MG63 (cell line): Measurements from ENCODE around the gene CEP112. TPM values are rescaled to one million over a fixed set of nuclear protein-coding genes. Genes with fewer than 3 reads are reported as not detected.
"Not testable (repeated sequence)": the region's sequence is repeated elsewhere in the genome, so short reads cannot be mapped to it uniquely, and the experiment has no call there.

ENCODE experiments used
- DNase-seq: peaks from one replicate; pipeline ENCODE4 v3.0.0-alpha.2; 2020
- H3K27me3 ChIP-seq: fragments of 250-450 bp; sonication (Bioruptor Pico); 2 replicates; pipeline ENCODE4 v1.5.1; 2020; ENCODE audit warnings: mild to moderate bottlenecking, moderate library complexity
- H3K36me3 ChIP-seq: fragments of 250-450 bp; sonication (Bioruptor Pico); 2 replicates; pipeline ENCODE4 v1.5.1; 2020; ENCODE audit warnings: mild to moderate bottlenecking, moderate library complexity
- H3K4me3 ChIP-seq: fragments of 250-450 bp; sonication (Bioruptor Pico); 2 replicates; pipeline ENCODE4 v1.5.1; 2020; ENCODE audit warnings: mild to moderate bottlenecking, moderate library complexity
- H3K9me3 ChIP-seq: fragments of 250-450 bp; sonication (Bioruptor Pico); 2 replicates; pipeline ENCODE4 v1.5.1; 2020; ENCODE audit warnings: mild to moderate bottlenecking, moderate library complexity
- total RNA-seq: library from RNA; depleted of rRNA; stranded (reverse); fragments of >200 nt; shearing (Covaris generic); gene quantifications from 2 replicates; pipeline ENCODE4 v1.2.3, GENCODE V29; 2014; ENCODE audit warnings: low replicate concordance

The CEP112 gene
- total RNA-seq, 1 experiment from 2014 or later: 0.59 TPM

- Histone ChIP-seq H3K36me3 (no peaks in the 10 kb centered on the region), H3K4me3 (no peak overlapping the region), H3K27me3 (no peaks in the 10 kb centered on the region), H3K9me3 (no peaks in the 10 kb centered on the region)
- no peak for DNase-seq
Measured at GRCh38 chr17:65885541-65886312, 306.2 kb downstream of the CEP112 start.

GRCh38 chr17:65876985-65877384 lies 314.9 kb downstream of the CEP112 start:
- no peak for DNase-seq
- peaks cover 3% of the 10 kb centered on the region for H3K9me3 ChIP-seq
- no peak overlapping the region for H3K4me3 ChIP-seq
- no peaks in the 10 kb centered on the region for H3K36me3 ChIP-seq
- no peaks in the 10 kb centered on the region; the same call in 1 of the 2 replicates for H3K27me3 ChIP-seq

- no peaks in the 10 kb centered on the region for H3K27me3 ChIP-seq
- no peaks in the 10 kb centered on the region for H3K36me3 ChIP-seq
- no peak for DNase-seq
- no peaks in the 10 kb centered on the region for H3K9me3 ChIP-seq
- H3K4me3 ChIP-seq: no peak overlapping the region
Measured at GRCh38 chr17:65868881-65869280, 323.1 kb downstream of the CEP112 start.

GRCh38 chr17:65867014-65867413 lies 324.9 kb downstream of the CEP112 start:
- Histone ChIP-seq H3K27me3 (no peaks in the 10 kb centered on the region), H3K9me3 (no peaks in the 10 kb centered on the region), H3K4me3 (no peak overlapping the region), H3K36me3 (no peaks in the 10 kb centered on the region)
- no peak for DNase-seq

GRCh38 chr17:65865715-65866425 lies 326.1 kb downstream of the CEP112 start:
- H3K27me3 ChIP-seq: no peaks in the 10 kb centered on the region
- no peaks in the 10 kb centered on the region for H3K9me3 ChIP-seq
- H3K36me3 ChIP-seq: no peaks in the 10 kb centered on the region
- no peak for DNase-seq
- H3K4me3 ChIP-seq: no peak overlapping the region

- H3K4me3 ChIP-seq: no peak overlapping the region
- H3K36me3 ChIP-seq: no peaks in the 10 kb centered on the region
- H3K9me3 ChIP-seq: no peaks in the 10 kb centered on the region
- no peaks in the 10 kb centered on the region for H3K27me3 ChIP-seq
- DNase-seq: no peak
Measured at GRCh38 chr17:65864394-65864793, 327.5 kb downstream of the CEP112 start.

- Histone ChIP-seq H3K27me3 (no peaks in the 10 kb centered on the region), H3K9me3 (no peaks in the 10 kb centered on the region), H3K36me3 (no peaks in the 10 kb centered on the region), H3K4me3 (no peak overlapping the region)
- no peak for DNase-seq
Measured at GRCh38 chr17:65857718-65858117, 334.2 kb downstream of the CEP112 start.

- no peaks in the 10 kb centered on the region for H3K27me3 ChIP-seq
- H3K36me3 ChIP-seq: no peaks in the 10 kb centered on the region
- H3K4me3 ChIP-seq: no peak overlapping the region
- no peaks in the 10 kb centered on the region for H3K9me3 ChIP-seq
- DNase-seq: no peak
Measured at GRCh38 chr17:65856865-65857264, 335.1 kb downstream of the CEP112 start.

- H3K9me3 ChIP-seq: no peaks in the 10 kb centered on the region
- H3K4me3 ChIP-seq: no peak overlapping the region
- no peak for DNase-seq
- no peaks in the 10 kb centered on the region for H3K36me3 ChIP-seq
- H3K27me3 ChIP-seq: no peaks in the 10 kb centered on the region
Measured at GRCh38 chr17:65855675-65856074, 336.3 kb downstream of the CEP112 start.

- peak; percentile 34 for DNase-seq
- no peaks in the 10 kb centered on the region for H3K9me3 ChIP-seq
- no peak overlapping the region for H3K4me3 ChIP-seq
- no peaks in the 10 kb centered on the region for H3K27me3 ChIP-seq
- no peaks in the 10 kb centered on the region for H3K36me3 ChIP-seq
Measured at GRCh38 chr17:65855245-65855644, 336.7 kb downstream of the CEP112 start.

GRCh38 chr17:65853816-65854215 lies 338.1 kb downstream of the CEP112 start:
- H3K27me3 ChIP-seq: no peaks in the 10 kb centered on the region
- no peaks in the 10 kb centered on the region for H3K9me3 ChIP-seq
- no peak overlapping the region for H3K4me3 ChIP-seq
- DNase-seq: no peak
- H3K36me3 ChIP-seq: no peaks in the 10 kb centered on the region

GRCh38 chr17:65852911-65853310 lies 339.0 kb downstream of the CEP112 start:
- Histone ChIP-seq H3K27me3 (no peaks in the 10 kb centered on the region), H3K36me3 (no peaks in the 10 kb centered on the region), H3K9me3 (no peaks in the 10 kb centered on the region), H3K4me3 (no peak overlapping the region)
- DNase-seq: no peak

GRCh38 chr17:65851965-65852736 lies 339.8 kb downstream of the CEP112 start:
- Histone ChIP-seq H3K4me3 (no peak overlapping the region), H3K36me3 (no peaks in the 10 kb centered on the region), H3K9me3 (no peaks in the 10 kb centered on the region), H3K27me3 (no peaks in the 10 kb centered on the region)
- no peak for DNase-seq

GRCh38 chr17:65850486-65850885 lies 341.4 kb downstream of the CEP112 start:
- no peaks in the 10 kb centered on the region for H3K36me3 ChIP-seq
- peak; percentile 85 for DNase-seq
- no peak overlapping the region for H3K4me3 ChIP-seq
- no peaks in the 10 kb centered on the region for H3K9me3 ChIP-seq
- H3K27me3 ChIP-seq: no peaks in the 10 kb centered on the region

GRCh38 chr17:65848751-65849150 lies 343.2 kb downstream of the CEP112 start:
- H3K9me3 ChIP-seq: no peaks in the 10 kb centered on the region

GRCh38 chr17:65841089-65841488 lies 350.8 kb downstream of the CEP112 start:
- H3K9me3 ChIP-seq: peaks cover 11% of the 10 kb centered on the region
- no peaks in the 10 kb centered on the region for H3K27me3 ChIP-seq
- no peak overlapping the region for H3K4me3 ChIP-seq
- no peaks in the 10 kb centered on the region; the same call in 1 of the 2 replicates for H3K36me3 ChIP-seq
- no peak for DNase-seq

More at GRCh38 chr17:65848751-65849150, 343.2 kb downstream of the CEP112 start:
- no peaks in the 10 kb centered on the region for H3K36me3 ChIP-seq
- DNase-seq: peak; percentile 42
- H3K27me3 ChIP-seq: no peaks in the 10 kb centered on the region
- H3K4me3 ChIP-seq: no peak overlapping the region

GRCh38 chr17:65837232-65837631 lies 354.7 kb downstream of the CEP112 start:
- not testable (repeated sequence) for H3K36me3 ChIP-seq, DNase-seq, H3K4me3 ChIP-seq, H3K27me3 ChIP-seq
- H3K9me3 ChIP-seq: peaks cover 30% of the 10 kb centered on the region
